IMR-90 (cell line): ENCODE data around the gene TMEM35B. TPM values are rescaled to one million over a fixed set of nuclear protein-coding genes. Genes with fewer than 3 reads are reported as not detected.
A peak's percentile ranks its signal among the peaks of the same experiment; 100 is the strongest.

Experiments
- ATAC-seq: fragments of 200-7000 bp; cut with Tn5 transposase; 2 replicates; pipeline ENCODE4 v1.9.1; 2020; ENCODE audit warnings: low read depth, mild to moderate bottlenecking, moderate library complexity
- BruUV-seq: library from RNA; stranded (reverse); fragments of 400-500 nt; replicated peaks from 2 replicates; lab custom pipeline; 2021; lab: Mats Ljungman, UMichigan
- CTCF ChIA-PET: fragments of 300-600 bp; formaldehyde crosslinking; extraction: SDS; loops from one replicate; lab custom pipeline; 2021; ENCODE audit warnings: antibody characterized with exemption; lab: Yijun Ruan, JAX
- POLR2A ChIA-PET: fragments of 300-600 bp; sonication (Branson Sonifier 250); formaldehyde crosslinking; loops from one replicate; lab custom pipeline; 2022; ENCODE audit warnings: antibody characterized with exemption; ENCODE audit not compliant: unreplicated experiment; lab: Charles Lee
- DNase-seq: peaks from one replicate; pipeline ENCODE4 v3.0.0; 2013
- H2AFZ ChIP-seq: replicated peaks from 2 replicates; pipeline ENCODE3; 2013; ENCODE audit warnings: low read length, mild to moderate bottlenecking; ENCODE audit not compliant: poor library complexity
- H2AK5ac ChIP-seq: 2 replicates; pipeline ENCODE4 v1.6.1; 2013; ENCODE audit warnings: low read depth, low read length, inconsistent platforms
- H2AK9ac ChIP-seq: replicated peaks from 2 replicates; pipeline ENCODE3; 2013; ENCODE audit warnings: mild to moderate bottlenecking, low read depth, low read length, moderate library complexity; ENCODE audit not compliant: poor library complexity
- H2BK120ac ChIP-seq: 2 replicates; pipeline ENCODE4 v1.6.1; 2013; ENCODE audit warnings: low read depth, low read length, inconsistent platforms
- H2BK15ac ChIP-seq: 3 replicates; pipeline ENCODE4 v1.6.1; 2013; ENCODE audit warnings: low read depth, low read length, inconsistent platforms
- H2BK20ac ChIP-seq: 2 replicates; pipeline ENCODE4 v1.6.1; 2013; ENCODE audit warnings: low read depth, mild to moderate bottlenecking, inconsistent platforms, low read length, moderate library complexity
- H2BK5ac ChIP-seq: 2 replicates; pipeline ENCODE4 v1.6.1; 2013; ENCODE audit warnings: mild to moderate bottlenecking, low read depth, low read length, inconsistent platforms; ENCODE audit not compliant: poor library complexity, severe bottlenecking
- H3K14ac ChIP-seq: replicated peaks from 2 replicates; pipeline ENCODE4 v1.6.1; 2013; ENCODE audit warnings: low read depth, low read length, inconsistent platforms
- H3K18ac ChIP-seq: 2 replicates; pipeline ENCODE4 v1.6.1; 2013; ENCODE audit warnings: low read depth, low read length, control low read depth
- H3K23ac ChIP-seq: 2 replicates; pipeline ENCODE4 v1.6.1; 2013; ENCODE audit warnings: low read depth, low read length, inconsistent platforms
- H3K27ac ChIP-seq: 2 replicates; pipeline ENCODE4 v1.5.1; 2013; ENCODE audit warnings: mild to moderate bottlenecking, control low read depth, low read length; ENCODE audit not compliant: insufficient read depth
- H3K27me3 ChIP-seq: 2 replicates; pipeline ENCODE4 v1.6.1; 2013; ENCODE audit warnings: low read length; ENCODE audit not compliant: control insufficient read depth, insufficient read depth
- H3K36me3 ChIP-seq: 2 replicates; pipeline ENCODE4 v1.6.1; 2013; ENCODE audit warnings: low read length, mixed read lengths; ENCODE audit not compliant: control insufficient read depth, insufficient read depth
- H3K4ac ChIP-seq: 2 replicates; pipeline ENCODE4 v1.6.1; 2013; ENCODE audit warnings: low read depth, low read length, inconsistent platforms
- H3K4me1 ChIP-seq: 2 replicates; pipeline ENCODE4 v1.6.1; 2013; ENCODE audit warnings: low read length, mixed read lengths; ENCODE audit not compliant: control insufficient read depth, insufficient read depth
- H3K4me2 ChIP-seq: 2 replicates; pipeline ENCODE4 v1.6.1; 2013; ENCODE audit warnings: low read depth, mild to moderate bottlenecking, control low read depth, low read length, moderate library complexity
- H3K4me3 ChIP-seq: 2 replicates; pipeline ENCODE4 v1.5.1; 2013; ENCODE audit warnings: low read depth, mild to moderate bottlenecking, control low read depth, low read length, moderate library complexity; ENCODE audit not compliant: insufficient read depth
- H3K56ac ChIP-seq: 2 replicates; pipeline ENCODE4 v1.6.1; 2013; ENCODE audit warnings: low read length, inconsistent platforms; ENCODE audit not compliant: insufficient read depth; ENCODE audit errors: extremely low read depth
- H3K79me1 ChIP-seq, 2 experiments: 2 replicates each; pipeline ENCODE4 v1.6.1; 2013; ENCODE audit warnings: low read length in 2 of 2, inconsistent platforms in 1 of 2, low read depth in 1 of 2
- H3K9ac ChIP-seq: 2 replicates; pipeline ENCODE4 v1.6.1; 2013; ENCODE audit warnings: low read depth, low read length, control low read depth
- H3K9me1 ChIP-seq: 2 replicates; pipeline ENCODE4 v1.6.1; 2013; ENCODE audit warnings: low read length, inconsistent platforms; ENCODE audit not compliant: insufficient read depth
- H3K9me3 ChIP-seq: 2 replicates; pipeline ENCODE4 v1.6.1; 2013; ENCODE audit warnings: low read length; ENCODE audit not compliant: control insufficient read depth, insufficient read depth
- H4K20me1 ChIP-seq: 2 replicates; pipeline ENCODE4 v1.6.1; 2013; ENCODE audit warnings: low read length, inconsistent platforms; ENCODE audit not compliant: insufficient read depth
- H4K5ac ChIP-seq: 2 replicates; pipeline ENCODE4 v1.6.1; 2013; ENCODE audit warnings: mild to moderate bottlenecking, low read depth, low read length, control low read depth
- H4K8ac ChIP-seq, 2 experiments: 2 replicates each; pipeline ENCODE4 v1.6.1; 2013; ENCODE audit warnings: low read depth in 2 of 2, low read length in 2 of 2, control low read depth in 1 of 2, inconsistent platforms in 1 of 2
- H4K91ac ChIP-seq: 2 replicates; pipeline ENCODE4 v1.6.1; 2013; ENCODE audit warnings: low read depth, low read length, inconsistent platforms; ENCODE audit not compliant: insufficient read depth
- BHLHE40 ChIP-seq: fragments of 150-350 bp; IDR thresholded peaks from 2 replicates; pipeline ENCODE4 v1.6.1; 2016; ENCODE audit warnings: mild to moderate bottlenecking, low read depth, low read length
- CEBPB ChIP-seq: IDR thresholded peaks from 2 replicates; pipeline ENCODE4 v1.6.1; 2012; ENCODE audit warnings: low read depth, low read length, improper control_type of control experiment
- CTCF ChIP-seq: conservative IDR thresholded peaks from 2 replicates; pipeline ENCODE4 v1.5.1; 2012; ENCODE audit warnings: mild to moderate bottlenecking, low read depth, low read length, improper control_type of control experiment
- ELK1 ChIP-seq: fragments of 150-350 bp; IDR thresholded peaks from 2 replicates; pipeline ENCODE4 v1.6.1; 2016; ENCODE audit warnings: low read depth, mild to moderate bottlenecking, low read length, moderate library complexity, borderline replicate concordance
- FOS ChIP-seq: fragments of 150-350 bp; IDR thresholded peaks from 2 replicates; pipeline ENCODE4 v1.6.1; 2016; ENCODE audit warnings: low read depth, low read length
- MAFK ChIP-seq: IDR thresholded peaks from 2 replicates; pipeline ENCODE4 v1.6.1; 2012; ENCODE audit warnings: low read depth, low read length, improper control_type of control experiment
- MAZ ChIP-seq: IDR thresholded peaks from 2 replicates; pipeline ENCODE4 v1.6.1; 2012; ENCODE audit warnings: low read depth, mild to moderate bottlenecking, low read length, improper control_type of control experiment, moderate library complexity, borderline replicate concordance
- MXI1 ChIP-seq: IDR thresholded peaks from 2 replicates; pipeline ENCODE4 v1.6.1; 2012; ENCODE audit warnings: low read depth, mild to moderate bottlenecking, low read length, moderate library complexity, borderline replicate concordance
- NFE2L2 ChIP-seq: fragments of 150-350 bp; IDR thresholded peaks from 2 replicates; pipeline ENCODE4 v1.6.1; 2016; ENCODE audit warnings: low read depth, mild to moderate bottlenecking, low read length
- RCOR1 ChIP-seq: IDR thresholded peaks from 2 replicates; pipeline ENCODE4 v1.6.1; 2012; ENCODE audit warnings: mild to moderate bottlenecking, low read length, improper control_type of control experiment; ENCODE audit not compliant: insufficient replicate concordance
- RFX5 ChIP-seq: IDR thresholded peaks from 2 replicates; pipeline ENCODE4 v1.8.0; 2012; ENCODE audit warnings: low read depth, mild to moderate bottlenecking, low read length, moderate library complexity
- SMC3 ChIP-seq: fragments of 150-350 bp; IDR thresholded peaks from 2 replicates; pipeline ENCODE4 v1.6.1; 2016; ENCODE audit warnings: low read depth, mild to moderate bottlenecking, antibody characterized with exemption, low read length, moderate library complexity
- USF2 ChIP-seq: fragments of 150-350 bp; IDR thresholded peaks from 2 replicates; pipeline ENCODE4 v1.6.1; 2017; ENCODE audit warnings: mild to moderate bottlenecking, antibody characterized with exemption, low read length, low read depth
- WGBS, 2 experiments: methylation state at CpG; one replicate each; pipeline versions ENCODE4 v1.1.5 to v1.1.7; 2013; ENCODE audit warnings: missing lambda C conversion rate in 2 of 2; ENCODE audit not compliant: insufficient read length in 1 of 2; ENCODE audit errors: extremely low coverage in 2 of 2; 5-methylcytosine and 5-hydroxymethylcytosine counted together
- dilution Hi-C: fragments of 300-500 bp; cut with HindIII; formaldehyde crosslinking; loops from one replicate; pipeline ENCODE4 v1.14.3; 2018; ENCODE audit warnings: low sequenced_read_pairs; ENCODE audit not compliant: unreplicated experiment
- in situ Hi-C: fragments of 300-500 bp; cut with MboI; formaldehyde crosslinking; loops from 3 replicates; pipeline ENCODE4 v1.14.3; 2019; ENCODE audit warnings: low sequenced_read_pairs, inconsistent platforms, mixed read lengths
- intact Hi-C: fragments of 100-400 bp; cut with micrococcal nuclease; formaldehyde crosslinking; loops from 2 replicates; pipeline ENCODE4 v1.10.0; 2022
- polyA plus RNA-seq, 3 experiments: library from polyadenylated mRNA; depleted of rRNA; stranded (reverse); fragments of >200 nt; gene quantifications; 2 replicates each; pipeline ENCODE4 v1.2.3, GENCODE V29; 2012; ENCODE audit warnings: low replicate concordance in 1 of 3
- total RNA-seq: library from RNA; depleted of rRNA; stranded (reverse); fragments of >200 nt; gene quantifications from 2 replicates; pipeline ENCODE4 v1.2.3, GENCODE V29; 2012

The TMEM35B gene
- total and polyA plus RNA-seq, 2 of the 4 experiments (the other 2 are of a cell fraction), result 19.7 to 20.4 TPM

GRCh38 chr1:35030756-35031446 is 45.8 kb upstream of the TMEM35B start:
- no peak for TF ChIP-seq RFX5
- TF ChIP-seq FOS, result no peak
- TF ChIP-seq MXI1, result no peak
- no peak for TF ChIP-seq CEBPB
- no peak for TF ChIP-seq SMC3
- TF ChIP-seq RCOR1, result no peak
- TF ChIP-seq MAFK, result no peak
- TF ChIP-seq ELK1, result no peak
- TF ChIP-seq NFE2L2, result no peak
- no peak for TF ChIP-seq USF2
- TF ChIP-seq BHLHE40, result no peak
- no peak for TF ChIP-seq CTCF
- no peak for TF ChIP-seq MAZ
- H3K36me3 ChIP-seq, result peaks cover 4% of the 10 kb centered on the region
- H3K56ac ChIP-seq, result peak overlapping the region; percentile 93
- H4K5ac ChIP-seq, result peak overlapping the region; percentile 57
- peak overlapping the region; percentile 80 for H3K27ac ChIP-seq
- H2AFZ ChIP-seq, result peak overlapping the region; percentile 98
- H3K4me1 ChIP-seq, result peaks cover 4% of the 10 kb centered on the region
- no CpG with 5 or more reads among the region's 17 CpGs for WGBS, 2 experiments
- TSS peak; percentile 79 for BruUV-seq
- dilution Hi-C loops (no loop called here), in situ Hi-C loops (no loop called here), intact Hi-C loops (loop anchor here (2.0 to 5.0 kb wide), 2 partner anchors 48 to 146 kb away; partner anchors contain the start of gene ZMYM1)
- H4K91ac ChIP-seq, result peak overlapping the region; percentile 65; the same call in 1 of the 2 replicates
- ChIA-PET POLR2A (interaction anchor here (0.6 to 1.1 kb wide), 3 partner anchors 10 to 516 kb away, joined by 3 to 4 read pairs (median 3); no protein-coding TSS in a partner anchor), CTCF (interaction anchor here (0.7 to 0.8 kb wide), 2 partner anchors 9 to 21 kb away, joined by 3 to 4 read pairs; no protein-coding TSS in a partner anchor)
- H3K4ac ChIP-seq, result peak overlapping the region; percentile 88
- H2BK120ac ChIP-seq, result peak overlapping the region; percentile 99
- peak overlapping the region; percentile 97 for H2BK5ac ChIP-seq
- peak overlapping the region; percentile 57; the same call in 1 of the 2 replicates for H3K18ac ChIP-seq
- no peaks in the 10 kb centered on the region for H3K9me3 ChIP-seq
- ATAC-seq (peak; percentile 24; the same call in 1 of the 2 replicates), DNase-seq (peak; percentile 49)
- peak overlapping the region; percentile 39 for H2AK9ac ChIP-seq
- H3K14ac ChIP-seq, result peak overlapping the region; percentile 96
- H4K8ac ChIP-seq, result peak overlapping the region; percentile 56 to 98
- peak overlapping the region; percentile 58 for H3K4me3 ChIP-seq
- peaks cover 4% of the 10 kb centered on the region for H4K20me1 ChIP-seq
- peak overlapping the region; percentile 79 for H3K9ac ChIP-seq
- H3K79me1 ChIP-seq, result peaks cover 12 to 18% of the 10 kb centered on the region in 2 experiments; a peak in 3 of 4 replicates
- no peaks in the 10 kb centered on the region for H3K27me3 ChIP-seq
- H2AK5ac ChIP-seq, result 0 out of 2 replicates have a peak overlapping the region, but pooled peaks have one; percentile 2
- no peaks in the 10 kb centered on the region; the same call in 1 of the 2 replicates for H3K9me1 ChIP-seq
- H2BK20ac ChIP-seq, result no peak overlapping the region
- H3K4me2 ChIP-seq, result peak overlapping the region; percentile 88
- H2BK15ac ChIP-seq, result no peak overlapping the region
- H3K23ac ChIP-seq, result peak overlapping the region; percentile 92
